ENCODE data around the gene LPP. TPM values are rescaled to one million over a fixed set of nuclear protein-coding genes. Genes with fewer than 3 reads are reported as not detected.

The LPP gene
- total RNA-seq, 2 donors from 2014 or later = 1,568 to 1,607 TPM

DNA sequence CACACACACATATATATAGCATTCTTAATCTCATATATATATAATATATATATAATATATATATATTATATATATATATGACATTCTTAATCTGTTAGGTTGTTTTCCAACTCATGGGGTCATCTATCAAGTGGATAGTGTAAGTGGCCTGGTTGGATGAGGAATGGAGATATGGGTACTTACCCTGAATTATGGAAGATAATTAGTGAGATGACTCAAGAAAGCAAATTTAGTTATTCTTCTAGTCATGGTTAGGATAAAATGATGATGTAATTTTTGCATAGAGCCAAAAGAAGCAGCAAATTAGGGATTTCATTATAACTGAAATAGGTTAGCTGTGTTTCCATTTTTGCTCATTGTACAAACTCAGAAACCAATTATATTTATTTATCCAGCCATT, 448.2 kb downstream of the LPP start:
- H3K9me3 ChIP-seq = no peaks in the 10 kb centered on the region
- peak overlapping the region in 1 of 2 donors; percentile 20 for H3K27ac ChIP-seq
- DNase-seq (ENCODE audit: low spot score) (no peak), ATAC-seq (ENCODE audit: insufficient number of reproducible peaks, low FRiP score, low read depth) (no peak)
- no peaks in the 10 kb centered on the region for H3K27me3 ChIP-seq (replicated peaks; ENCODE audit: insufficient read depth)
- no peaks in the 10 kb centered on the region for H3K36me3 ChIP-seq
- H3K4me1 ChIP-seq (ENCODE audit: control insufficient read depth in 1 of 2, low read depth in 2 of 2) = peaks cover 33 to 67% of the 10 kb centered on the region in 2 donors
- H3K4me3 ChIP-seq = no peak overlapping the region
- TF ChIP-seq, protein P1, sequence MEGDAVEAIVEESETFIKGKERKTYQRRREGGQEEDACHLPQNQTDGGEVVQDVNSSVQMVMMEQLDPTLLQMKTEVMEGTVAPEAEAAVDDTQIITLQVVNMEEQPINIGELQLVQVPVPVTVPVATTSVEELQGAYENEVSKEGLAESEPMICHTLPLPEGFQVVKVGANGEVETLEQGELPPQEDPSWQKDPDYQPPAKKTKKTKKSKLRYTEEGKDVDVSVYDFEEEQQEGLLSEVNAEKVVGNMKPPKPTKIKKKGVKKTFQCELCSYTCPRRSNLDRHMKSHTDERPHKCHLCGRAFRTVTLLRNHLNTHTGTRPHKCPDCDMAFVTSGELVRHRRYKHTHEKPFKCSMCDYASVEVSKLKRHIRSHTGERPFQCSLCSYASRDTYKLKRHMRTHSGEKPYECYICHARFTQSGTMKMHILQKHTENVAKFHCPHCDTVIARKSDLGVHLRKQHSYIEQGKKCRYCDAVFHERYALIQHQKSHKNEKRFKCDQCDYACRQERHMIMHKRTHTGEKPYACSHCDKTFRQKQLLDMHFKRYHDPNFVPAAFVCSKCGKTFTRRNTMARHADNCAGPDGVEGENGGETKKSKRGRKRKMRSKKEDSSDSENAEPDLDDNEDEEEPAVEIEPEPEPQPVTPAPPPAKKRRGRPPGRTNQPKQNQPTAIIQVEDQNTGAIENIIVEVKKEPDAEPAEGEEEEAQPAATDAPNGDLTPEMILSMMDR (IDR thresholded peaks at IDR 0.05) = no peak

DNA sequence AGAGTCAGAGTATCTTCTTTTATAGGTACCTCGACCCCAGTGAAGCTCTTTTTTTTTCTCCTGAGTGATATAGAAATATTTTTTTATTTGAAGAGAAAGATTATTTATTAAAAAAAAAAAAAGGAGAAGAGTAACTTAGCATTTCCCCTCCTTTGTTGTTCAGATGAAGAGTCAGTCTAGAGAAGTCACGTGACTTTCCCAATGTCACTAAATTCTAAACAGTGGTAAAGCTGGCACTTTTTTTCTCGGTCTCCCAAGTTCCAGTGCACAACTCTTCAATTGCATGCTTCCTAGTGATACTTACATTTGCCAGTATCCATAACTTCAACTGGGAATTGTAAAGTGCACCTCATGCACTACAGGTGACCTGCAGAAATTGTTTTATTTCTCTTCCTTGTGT, 448.7 kb downstream of the LPP start:
- Histone ChIP-seq H3K27me3 (replicated peaks; ENCODE audit: insufficient read depth) (no peaks in the 10 kb centered on the region), H3K36me3 (no peaks in the 10 kb centered on the region), H3K4me1 (ENCODE audit: control insufficient read depth in 1 of 2, low read depth in 2 of 2) (peaks cover 32 to 64% of the 10 kb centered on the region in 2 donors), H3K9me3 (no peaks in the 10 kb centered on the region), H3K4me3 (no peak overlapping the region), H3K27ac (peak overlapping the region in 1 of 2 donors; percentile 20)
- no peak for ATAC-seq (ENCODE audit: insufficient number of reproducible peaks, low FRiP score, low read depth)
- TF ChIP-seq, protein P1 (IDR thresholded peaks at IDR 0.05) = no peak
- no peak for DNase-seq (ENCODE audit: low spot score)

DNA sequence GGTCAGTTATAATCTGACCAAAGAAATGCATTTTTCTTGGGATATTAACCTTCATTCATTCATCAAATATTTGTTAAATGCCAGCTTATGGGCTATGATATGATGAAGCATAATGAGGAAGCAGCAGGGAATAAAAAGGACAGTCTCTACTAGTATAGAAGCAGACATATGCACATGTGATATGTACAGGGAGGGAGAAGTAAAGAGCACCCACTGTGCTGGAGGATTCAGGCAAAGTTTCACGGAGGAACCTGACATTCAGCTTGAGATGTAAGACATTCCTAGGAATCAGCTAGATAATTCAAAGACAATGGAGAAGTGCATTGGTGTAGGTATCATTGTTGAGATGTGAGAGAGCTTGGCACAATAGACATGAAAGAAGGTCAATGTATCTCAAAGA, 450.7 kb downstream of the LPP start:
- Histone ChIP-seq H3K27me3 (replicated peaks; ENCODE audit: insufficient read depth) (no peaks in the 10 kb centered on the region), H3K9me3 (no peaks in the 10 kb centered on the region), H3K4me1 (ENCODE audit: control insufficient read depth in 1 of 2, low read depth in 2 of 2) (peaks cover 36 to 52% of the 10 kb centered on the region in 2 donors), H3K4me3 (no peak overlapping the region), H3K36me3 (peaks cover 6% of the 10 kb centered on the region), H3K27ac (peak overlapping the region; percentile 2 to 59)
- no peak for DNase-seq (ENCODE audit: low spot score)
- no peak for ATAC-seq (ENCODE audit: insufficient number of reproducible peaks, low FRiP score, low read depth)
- TF ChIP-seq, protein P1 (IDR thresholded peaks at IDR 0.05) = no peak

DNA sequence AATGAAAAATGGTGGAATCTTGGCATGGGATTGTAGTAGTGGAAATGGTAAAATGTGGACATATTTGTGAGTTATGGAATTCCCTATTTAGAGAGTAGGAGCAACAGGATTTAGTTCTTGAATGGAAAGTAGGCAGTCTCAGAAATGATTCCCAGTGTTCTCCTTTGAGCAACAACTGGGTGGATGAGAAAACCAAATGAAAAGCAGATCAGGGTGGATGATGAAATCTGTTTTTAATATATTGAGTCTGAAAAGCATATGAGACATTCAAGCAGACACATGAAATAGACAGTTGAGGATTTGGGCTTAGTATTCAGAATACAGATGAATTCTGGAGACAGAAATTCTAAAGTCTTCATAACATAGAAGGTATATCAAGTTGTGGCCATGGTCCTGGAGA, 451.3 kb downstream of the LPP start:
- no peak for DNase-seq (ENCODE audit: low spot score)
- Histone ChIP-seq H3K4me1 (ENCODE audit: control insufficient read depth in 1 of 2, low read depth in 2 of 2) (peaks cover 36 to 51% of the 10 kb centered on the region in 2 donors), H3K27me3 (replicated peaks; ENCODE audit: insufficient read depth) (no peaks in the 10 kb centered on the region), H3K9me3 (no peaks in the 10 kb centered on the region), H3K27ac (peak overlapping the region; percentile 2 to 59), H3K36me3 (peaks cover 9% of the 10 kb centered on the region), H3K4me3 (no peak overlapping the region)
- ATAC-seq (ENCODE audit: insufficient number of reproducible peaks, low FRiP score, low read depth) = no peak
- TF ChIP-seq, protein P1 (IDR thresholded peaks at IDR 0.05) = no peak

DNA sequence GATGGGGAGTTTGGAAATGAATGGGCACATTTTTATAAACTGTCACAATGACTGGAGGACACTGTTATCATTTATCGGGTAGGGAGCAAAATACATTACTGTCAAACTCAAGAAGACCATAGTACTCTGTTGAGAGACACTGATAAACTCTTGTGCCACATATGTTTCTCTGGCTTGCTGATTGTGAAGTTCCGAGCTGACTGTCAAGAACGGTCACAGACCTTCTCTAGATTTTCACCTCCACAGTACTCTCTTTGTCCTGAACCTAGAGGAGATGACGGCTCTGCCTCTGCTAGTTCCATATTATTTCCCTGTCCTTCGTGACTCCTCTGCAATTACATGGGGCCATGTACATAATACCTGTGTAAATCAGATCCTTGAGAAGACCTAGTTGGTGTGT, 451.9 kb downstream of the LPP start:
- ATAC-seq (ENCODE audit: insufficient number of reproducible peaks, low FRiP score, low read depth) = no peak

More for the DNA sequence above, 451.9 kb downstream of the LPP start:
- DNase-seq (ENCODE audit: low spot score) = no peak
- no peak overlapping the region for H3K4me3 ChIP-seq
- peak overlapping the region; percentile 55 to 59 for H3K27ac ChIP-seq
- no peaks in the 10 kb centered on the region for H3K27me3 ChIP-seq (replicated peaks; ENCODE audit: insufficient read depth)
- TF ChIP-seq, protein P1 (IDR thresholded peaks at IDR 0.05) = no peak
- H3K4me1 ChIP-seq (ENCODE audit: control insufficient read depth in 1 of 2, low read depth in 2 of 2) = peaks cover 39 to 58% of the 10 kb centered on the region in 2 donors
- no peaks in the 10 kb centered on the region for H3K9me3 ChIP-seq
- H3K36me3 ChIP-seq = peaks cover 9% of the 10 kb centered on the region
